ENCODE data around the gene RNF157.
"Not testable (repeated sequence)": the region's sequence is repeated elsewhere in the genome, so short reads cannot be mapped to it uniquely, and the experiment has no call there.

RNF157 gene

DNA sequence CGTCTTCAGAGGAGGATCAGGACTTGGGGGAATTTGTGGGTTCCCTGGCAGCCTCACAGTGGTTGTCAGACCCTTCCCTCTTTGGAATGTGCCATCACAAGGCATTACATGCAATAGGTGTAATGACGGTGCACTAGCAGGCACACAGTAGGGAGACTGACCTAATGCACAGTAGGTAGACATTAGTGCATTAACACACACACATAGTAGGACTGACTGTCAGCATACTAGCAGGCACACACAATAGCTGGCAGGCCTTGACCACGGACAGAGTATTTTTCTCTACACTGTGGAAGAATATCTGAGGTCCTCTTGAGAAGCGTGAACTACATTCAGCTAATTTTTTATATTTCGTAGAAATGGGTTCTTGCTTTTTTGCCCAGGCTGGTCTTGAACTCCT is 14.0 kb upstream of the RNF157 start:
- no peak for DNase-seq (ENCODE audit: low read depth, low spot score)

DNA sequence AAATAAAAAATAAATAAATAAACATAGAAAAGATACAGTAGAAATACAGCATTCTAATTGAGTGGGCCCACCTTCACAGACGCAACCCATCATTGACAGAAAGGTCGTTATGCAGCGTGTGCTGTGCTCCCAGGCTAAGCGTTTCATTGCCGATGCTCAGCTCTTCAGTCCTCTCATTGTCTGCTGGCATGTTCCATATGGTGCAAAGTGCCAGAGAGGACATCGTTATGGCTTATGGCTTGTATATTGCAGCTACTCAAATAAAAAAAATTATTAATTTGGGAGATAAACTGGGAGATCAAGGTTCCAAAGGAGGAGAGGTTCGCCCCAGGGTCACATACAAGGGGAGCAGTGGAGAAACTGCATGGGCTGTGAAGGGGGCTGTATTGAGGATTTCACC is 13.5 kb upstream of the RNF157 start:
- DNase-seq (ENCODE audit: low read depth, low spot score) = no peak

DNA sequence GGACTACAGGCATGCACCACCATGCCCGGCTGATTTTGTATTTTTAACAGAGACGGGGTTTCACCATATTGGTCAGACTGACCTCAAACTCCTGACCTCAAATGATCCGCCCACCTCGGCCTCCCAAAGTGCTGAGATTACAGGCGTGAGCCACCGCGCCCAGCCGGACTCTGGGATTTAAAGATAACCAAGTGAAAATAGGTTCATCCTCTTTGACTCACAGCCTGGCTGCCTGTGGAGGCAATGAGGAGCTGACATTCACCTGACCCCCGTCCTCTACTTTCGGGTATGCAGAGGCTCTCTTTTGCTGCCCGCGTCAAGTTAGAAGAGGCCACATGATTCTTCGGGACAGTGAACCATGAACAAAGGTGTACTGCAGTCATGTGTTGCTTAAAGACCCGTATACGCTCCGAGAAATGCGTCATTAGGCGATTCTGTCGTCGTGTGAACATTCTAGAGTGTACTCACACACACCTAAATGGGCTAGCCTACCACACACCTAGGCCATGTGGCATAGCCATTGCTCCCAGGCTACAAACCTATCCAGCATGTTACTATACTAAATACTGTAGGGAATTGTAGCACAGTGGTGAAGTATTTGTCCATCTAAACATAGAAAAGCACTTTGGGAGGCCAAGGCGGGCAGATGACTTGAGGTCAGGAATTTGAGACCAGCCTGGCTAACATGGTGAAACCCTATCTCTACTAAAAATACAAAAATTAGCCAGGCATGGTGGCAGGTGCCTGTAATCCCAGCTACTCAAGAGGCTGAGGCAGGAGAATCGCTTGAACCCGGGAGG is 12.9 kb upstream of the RNF157 start:
- not testable (repeated sequence) for DNase-seq (ENCODE audit: low read depth, low spot score)

DNA sequence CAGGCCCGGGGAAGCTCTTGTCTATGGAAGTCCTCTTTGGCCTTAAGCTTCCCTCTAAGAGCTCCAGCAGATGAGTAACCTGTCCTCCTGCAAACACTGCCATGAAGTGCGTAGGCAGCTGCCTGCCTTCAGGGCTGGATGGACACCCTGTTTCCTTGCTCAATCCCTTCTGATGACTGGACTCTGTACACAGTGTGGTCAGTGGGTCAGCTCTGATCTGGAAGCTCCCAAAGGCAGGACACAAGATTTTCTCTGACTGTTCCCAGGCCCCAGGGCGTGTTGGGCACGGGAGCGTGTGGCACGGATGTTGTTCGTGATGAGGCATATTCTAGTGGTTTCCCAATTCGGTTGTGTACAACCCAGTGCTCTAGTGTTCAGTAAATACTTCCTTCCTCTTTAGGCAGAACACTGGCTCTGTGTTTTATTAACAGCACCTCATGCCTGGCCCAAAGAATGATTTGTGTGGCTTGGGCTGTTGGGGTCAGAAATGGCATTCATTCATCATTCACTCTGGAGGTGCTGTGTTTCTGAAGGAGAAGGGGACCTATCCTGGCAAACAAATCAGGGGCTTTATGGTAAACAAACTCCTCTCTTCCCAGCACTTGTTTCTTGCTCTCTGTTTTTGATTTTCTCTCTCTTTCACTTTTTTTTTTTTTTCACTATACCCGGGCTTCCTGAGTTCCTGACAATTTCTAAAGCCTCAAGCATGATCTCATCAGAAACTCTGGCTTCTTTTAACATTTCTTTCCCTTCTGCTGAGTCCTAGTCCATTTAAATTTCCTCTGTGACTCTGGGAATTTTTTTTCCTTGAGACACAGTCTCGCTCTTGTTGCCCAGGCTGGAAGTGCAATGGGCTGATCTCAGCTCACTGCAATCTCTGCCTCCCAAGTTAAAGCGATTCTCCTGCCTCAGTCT is 12.0 kb upstream of the RNF157 start:
- no peak for DNase-seq (ENCODE audit: low read depth, low spot score)

DNA sequence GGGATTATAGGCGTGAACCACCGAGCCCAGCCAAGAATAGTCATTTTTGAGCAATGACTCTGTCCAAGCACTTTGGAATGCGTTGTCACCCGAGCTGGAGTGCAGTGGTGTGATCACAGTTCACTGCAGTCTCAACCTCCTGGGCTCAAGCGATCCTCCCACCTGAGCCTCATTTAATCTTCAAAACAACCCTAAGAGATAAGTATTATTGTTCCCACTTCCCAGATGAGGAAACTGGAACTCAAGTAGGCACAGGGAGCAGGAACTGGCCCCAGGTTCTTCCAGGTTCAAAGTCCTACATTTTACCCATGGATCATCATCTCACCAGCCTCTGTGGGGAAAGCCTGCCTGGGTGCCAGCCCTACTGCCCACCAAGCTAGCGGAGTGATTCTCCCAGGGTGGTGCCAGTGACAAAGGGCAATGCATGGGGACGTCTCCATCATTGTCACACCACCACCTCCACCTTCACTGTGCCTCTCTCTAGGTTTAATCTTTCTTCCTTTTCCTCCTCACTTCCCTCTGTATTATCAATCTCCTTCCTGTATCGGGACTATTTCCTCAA is 11.3 kb upstream of the RNF157 start:
- DNase-seq (ENCODE audit: low read depth, low spot score) = no peak

DNA sequence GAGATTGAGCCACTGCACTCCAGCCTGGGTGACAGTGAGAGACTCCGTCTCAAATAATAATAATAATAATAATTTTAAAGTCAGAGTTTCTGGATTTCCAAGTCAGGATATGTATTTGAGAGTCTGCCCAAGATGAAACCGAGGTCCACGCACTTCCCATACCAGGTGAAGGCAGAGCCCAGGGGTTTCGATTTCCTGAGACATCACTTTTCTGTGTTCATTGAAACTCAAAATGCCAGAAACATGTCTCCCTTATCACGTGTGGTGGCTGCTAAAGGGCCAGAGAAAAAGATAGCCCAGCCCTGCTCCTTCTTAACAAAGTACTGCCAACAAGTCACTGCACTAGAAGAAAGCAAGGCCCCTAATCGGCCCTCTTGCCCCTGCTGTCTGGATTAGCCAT is 9.8 kb upstream of the RNF157 start:
- no peak for DNase-seq (ENCODE audit: low read depth, low spot score)

DNA sequence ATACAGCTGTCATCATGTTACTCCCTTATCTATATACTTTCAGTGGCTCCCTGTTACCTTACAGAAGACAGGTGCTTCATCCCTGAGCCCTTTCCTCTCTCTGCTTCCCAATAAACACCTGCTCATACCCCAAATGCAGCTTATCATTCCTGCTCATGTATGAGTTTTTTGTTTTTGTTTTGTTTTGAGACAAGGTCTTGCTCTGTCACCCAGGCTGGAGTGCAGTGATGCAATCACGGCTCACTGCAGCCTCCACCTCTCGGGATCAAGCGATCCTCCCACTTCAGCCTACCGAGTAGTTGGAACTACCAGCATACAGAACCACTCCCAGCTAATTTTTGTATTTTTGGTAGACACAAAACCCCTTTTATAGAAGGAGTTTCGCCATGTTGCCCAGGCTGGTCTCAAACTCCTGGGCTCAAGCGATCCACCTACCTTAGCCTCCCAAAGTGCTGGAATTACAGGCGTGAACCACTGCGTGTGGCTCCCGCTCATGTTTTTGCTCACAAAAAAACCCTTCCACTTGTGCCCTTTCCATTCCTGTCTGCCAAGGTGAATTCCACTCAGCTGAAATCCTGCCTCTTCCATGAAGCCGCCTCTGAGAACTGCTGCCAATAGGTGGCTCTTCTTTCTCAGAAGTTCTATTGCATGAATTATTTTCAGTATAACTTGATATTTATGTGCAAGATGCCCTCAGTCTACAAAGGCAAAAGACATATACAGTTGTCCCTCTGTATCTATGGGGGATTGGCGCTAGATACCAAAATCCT is 7.9 kb upstream of the RNF157 start:
- DNase-seq (ENCODE audit: low read depth, low spot score) = no peak

DNA sequence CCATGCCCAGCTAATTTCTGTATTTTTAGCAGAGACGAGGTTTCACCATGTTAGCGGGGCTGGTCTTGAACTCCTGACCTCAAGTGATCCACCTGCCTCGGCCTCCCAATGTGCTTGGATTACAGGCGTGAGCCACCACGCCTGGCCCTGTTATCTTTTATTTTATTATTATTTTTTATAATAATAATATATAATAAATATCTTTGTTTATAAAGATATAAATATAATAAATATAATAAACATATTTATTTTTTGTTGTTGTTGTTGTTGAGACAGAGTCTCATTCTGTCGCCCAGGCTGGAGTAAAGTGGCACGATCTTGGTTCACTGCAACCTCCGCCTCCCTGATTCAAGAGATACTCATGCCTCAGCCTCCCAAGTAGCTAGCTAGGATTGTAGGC is 7.0 kb upstream of the RNF157 start:
- no peak for DNase-seq (ENCODE audit: low read depth, low spot score)

DNA sequence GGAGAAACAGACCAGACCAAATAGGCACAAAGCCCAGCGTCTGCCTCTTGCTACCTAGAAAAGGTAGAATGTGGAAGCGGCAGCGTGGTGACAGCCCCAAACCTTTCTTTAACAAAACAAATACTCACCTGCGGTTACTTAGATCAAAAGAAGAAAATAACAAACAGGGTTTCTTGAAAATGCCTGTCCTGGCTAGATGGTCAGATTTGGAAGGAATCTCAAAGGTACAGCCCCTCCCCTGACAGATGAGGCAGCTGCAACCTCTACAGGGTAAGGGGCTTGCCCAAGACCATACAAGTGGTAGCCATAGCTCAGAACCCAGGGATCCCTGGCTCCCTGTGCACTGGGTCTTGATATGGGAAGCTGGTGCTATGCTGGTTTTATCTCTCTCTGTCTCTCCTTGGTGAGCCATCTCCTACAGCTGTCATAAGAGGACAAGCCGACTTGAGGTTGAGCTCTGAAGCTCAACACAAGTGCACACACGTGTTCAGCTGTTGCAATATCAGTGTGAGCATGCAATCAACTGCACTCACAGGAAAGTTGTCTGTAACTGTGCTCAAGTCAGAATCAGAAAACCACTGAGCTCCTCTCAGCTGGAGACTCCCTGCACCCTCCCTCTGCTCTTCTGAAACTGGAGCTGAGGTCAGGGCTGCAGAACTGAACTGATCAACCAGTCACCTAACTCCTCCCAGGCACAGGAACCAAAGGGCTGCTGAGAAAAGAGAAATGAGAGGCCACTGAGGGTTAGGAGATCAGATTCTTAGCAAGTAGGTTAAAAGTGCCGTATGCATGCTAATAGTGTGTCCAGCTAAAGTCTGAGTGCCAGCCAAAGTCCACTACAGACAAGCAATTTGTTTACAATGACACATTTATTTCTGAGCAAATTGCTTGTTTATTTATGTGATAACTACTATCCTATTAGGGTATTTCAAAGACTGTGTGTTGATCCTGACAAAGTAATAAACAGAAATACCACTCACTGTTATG is 6.1 kb upstream of the RNF157 start:
- DNase-seq (ENCODE audit: low read depth, low spot score) = no peak

DNA sequence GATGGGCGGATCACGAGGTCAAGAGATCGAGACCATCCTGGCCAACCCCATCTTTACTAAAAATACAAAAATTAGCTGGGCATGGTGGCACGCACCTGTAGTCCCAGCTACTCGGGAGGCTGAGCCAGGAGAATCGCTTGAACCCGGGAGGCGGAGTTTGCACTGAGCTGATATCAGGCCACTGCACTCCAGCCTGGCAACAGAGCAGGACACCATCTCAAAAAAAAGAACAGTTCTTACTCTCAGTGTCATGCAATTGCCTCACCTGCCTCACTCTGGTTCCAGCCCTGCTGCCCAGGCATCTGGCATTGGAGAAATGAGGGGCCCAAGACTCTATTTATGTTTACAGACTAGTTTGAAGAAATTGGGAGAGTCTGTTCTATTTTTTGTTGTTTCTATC is 4.4 kb upstream of the RNF157 start:
- not testable (repeated sequence) for DNase-seq (ENCODE audit: low read depth, low spot score)

DNA sequence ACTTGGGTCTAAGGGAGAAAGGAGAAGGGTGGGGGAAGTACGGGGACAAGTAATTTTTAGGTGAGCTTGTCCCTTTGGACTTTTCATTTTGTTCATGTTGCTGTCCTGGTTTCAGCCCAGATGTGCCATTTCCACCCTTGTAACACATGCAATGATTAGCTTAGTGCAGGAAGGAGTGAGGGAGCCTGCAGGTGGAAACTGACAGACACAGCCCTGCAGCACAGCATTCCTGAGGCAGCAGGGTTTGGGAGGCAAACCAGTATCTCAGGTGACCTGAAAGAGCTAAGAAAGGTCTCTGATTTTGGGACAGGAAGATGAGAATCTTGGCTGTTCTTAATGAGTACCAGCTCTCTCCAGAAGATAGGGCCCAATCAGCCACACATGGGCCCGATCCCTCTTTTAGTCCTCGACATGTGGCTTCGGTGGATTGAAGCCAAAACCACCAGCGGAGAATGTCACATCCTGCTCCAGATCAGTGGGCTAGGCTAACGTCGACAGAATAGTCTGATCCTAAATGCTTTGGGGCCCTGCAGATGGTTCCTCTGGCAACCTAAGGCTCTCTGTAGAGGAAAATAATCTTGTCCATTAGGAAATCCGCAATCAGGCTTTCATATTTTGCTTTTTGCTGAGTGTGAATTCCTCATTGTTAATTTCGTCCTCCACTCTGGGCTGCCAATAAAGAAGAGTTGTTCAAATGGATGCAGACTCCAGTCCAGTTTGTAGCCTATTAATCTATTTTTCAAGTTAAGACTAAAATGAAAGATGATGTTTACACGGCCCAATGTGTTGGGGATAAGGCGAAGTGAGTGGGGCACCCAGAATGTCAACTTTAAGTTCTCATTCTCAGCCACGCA is 3.8 kb upstream of the RNF157 start:
- no peak for DNase-seq (ENCODE audit: low read depth, low spot score)

DNA sequence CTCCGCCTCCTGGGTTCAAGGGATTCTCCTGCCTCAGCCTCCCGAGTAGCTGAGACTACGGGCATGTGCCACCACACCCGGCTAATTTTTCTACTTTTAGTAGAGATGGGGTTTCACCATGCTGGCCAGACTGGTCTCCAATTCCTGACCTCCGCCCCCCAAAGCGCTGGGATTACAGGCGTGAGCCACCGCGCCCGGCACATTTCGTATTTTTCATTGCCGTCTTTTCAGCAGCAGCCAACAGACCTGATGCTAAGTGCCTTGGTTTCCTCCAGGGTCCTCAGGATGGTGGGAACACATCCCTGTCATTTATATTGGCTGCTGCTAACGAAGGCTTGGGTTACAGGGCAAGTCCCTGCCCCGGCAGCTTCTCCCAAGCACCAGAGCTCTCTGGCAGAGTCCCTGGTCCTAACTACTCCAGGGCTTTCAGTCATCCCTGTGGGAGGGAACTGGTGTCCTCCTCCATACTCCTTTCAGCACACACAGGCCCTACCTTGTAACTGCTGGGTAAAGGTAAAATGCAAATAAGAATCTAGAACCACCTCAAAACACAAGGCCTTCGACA is 1.5 kb upstream of the RNF157 start:
- no peak for DNase-seq (ENCODE audit: low read depth, low spot score)

DNA sequence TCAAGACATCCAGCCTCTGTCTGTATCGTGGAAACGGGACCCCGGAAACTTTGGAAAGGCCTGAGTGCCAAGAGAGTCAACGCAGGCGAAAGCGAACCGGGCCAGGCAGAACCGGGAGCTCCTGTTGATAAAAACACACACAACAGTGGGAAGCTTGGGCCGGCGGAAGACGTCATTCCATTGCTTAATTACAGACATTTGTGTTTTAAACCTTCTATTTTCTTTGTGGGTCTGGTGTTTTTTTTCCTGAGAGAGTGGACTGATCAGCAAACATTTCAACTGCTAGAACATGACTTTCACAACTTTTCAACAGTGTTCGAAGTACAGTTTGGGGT is 878 bp upstream of the RNF157 start:
- no peak for DNase-seq (ENCODE audit: low read depth, low spot score)

DNA sequence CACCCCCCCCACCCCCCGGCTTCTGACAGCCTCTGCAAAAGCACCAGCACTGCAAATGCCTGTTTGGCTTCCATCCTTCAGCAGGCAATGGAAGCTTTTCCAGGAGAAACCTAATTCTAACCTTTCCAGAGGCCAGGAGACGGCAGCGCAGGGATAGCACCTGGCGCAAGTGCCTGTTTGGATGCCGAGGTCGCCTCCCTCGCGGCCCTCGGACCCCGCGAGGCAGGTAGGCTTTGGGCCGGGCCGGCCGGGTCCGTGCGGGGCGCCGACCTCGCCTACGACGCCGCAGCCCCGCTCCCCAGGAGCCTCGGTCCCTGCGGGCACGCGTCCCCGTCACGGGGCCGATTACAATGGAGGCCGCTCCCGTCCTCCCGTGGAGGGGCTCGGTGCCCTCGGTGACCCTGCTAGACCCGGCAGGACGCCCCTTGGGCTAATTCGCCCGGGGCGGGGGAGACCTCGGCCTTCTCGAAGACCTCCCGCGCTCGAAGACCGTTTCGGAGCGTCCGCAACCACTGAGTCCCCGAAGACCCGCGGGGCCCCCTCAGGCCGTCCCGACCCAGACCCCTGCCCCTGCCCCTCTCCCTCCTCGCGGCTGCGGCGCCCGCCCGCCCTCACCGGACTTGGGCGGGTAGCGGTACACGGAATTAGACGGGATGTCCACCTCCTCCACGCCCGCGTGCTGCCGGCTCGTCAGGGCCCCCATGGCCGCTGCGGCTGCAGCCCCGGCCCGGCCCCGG is 587 bp downstream of the RNF157 start:
- no peak for DNase-seq (ENCODE audit: low read depth, low spot score)

DNA sequence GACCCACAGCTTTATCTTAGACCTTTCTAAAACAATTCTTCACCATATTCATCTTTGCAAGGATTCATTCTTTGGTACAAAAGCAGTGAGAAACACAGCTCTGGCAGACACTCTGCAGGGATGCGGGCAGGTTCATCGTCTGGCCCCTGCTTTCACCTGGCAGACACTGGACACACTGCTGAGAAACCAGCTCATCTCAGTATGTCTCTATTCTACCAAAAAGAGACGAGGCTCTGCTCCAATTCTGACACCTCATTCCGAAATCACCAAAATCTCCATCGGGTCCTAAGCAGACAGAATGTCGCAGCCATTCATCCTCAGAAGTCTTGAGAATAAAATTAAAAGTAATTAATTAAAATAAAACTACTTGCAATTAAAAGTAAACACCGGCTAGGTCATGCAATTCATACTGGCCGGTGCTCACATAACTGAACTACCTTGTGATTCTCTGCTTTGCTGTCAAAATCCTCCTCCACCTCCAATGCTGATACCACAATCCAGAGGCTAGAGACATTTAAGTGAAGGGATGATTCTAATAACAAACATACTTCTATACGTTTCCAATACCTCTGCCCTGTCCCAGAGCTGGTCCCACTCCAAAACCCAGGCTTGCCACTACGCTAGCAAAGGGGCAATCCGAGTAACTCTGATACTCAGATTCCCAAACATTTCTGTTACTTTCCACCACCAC is 1.3 kb downstream of the RNF157 start:
- DNase-seq (ENCODE audit: low read depth, low spot score) = no peak

DNA sequence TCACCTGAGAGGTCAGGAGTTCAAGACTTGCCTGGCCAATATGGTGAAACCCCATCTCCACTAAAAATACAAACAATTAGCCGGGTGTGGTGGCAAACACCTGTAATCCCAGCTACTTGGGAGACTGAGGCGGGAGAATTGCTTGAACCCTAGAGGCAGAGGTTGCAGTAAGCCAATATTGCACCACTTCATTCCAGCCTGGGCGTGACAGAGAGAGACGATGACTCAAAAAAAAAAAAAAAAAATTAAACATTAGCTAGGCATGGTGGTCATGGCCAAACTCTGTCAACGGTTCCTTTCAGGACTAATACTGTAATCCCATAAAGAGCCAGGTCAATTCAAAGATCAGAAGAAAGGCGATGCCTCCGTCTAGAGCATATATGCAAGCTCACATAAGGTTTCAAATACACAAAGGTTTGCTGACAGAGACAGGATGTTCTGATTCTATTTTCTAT is 2.4 kb downstream of the RNF157 start:
- no peak for DNase-seq (ENCODE audit: low read depth, low spot score)

DNA sequence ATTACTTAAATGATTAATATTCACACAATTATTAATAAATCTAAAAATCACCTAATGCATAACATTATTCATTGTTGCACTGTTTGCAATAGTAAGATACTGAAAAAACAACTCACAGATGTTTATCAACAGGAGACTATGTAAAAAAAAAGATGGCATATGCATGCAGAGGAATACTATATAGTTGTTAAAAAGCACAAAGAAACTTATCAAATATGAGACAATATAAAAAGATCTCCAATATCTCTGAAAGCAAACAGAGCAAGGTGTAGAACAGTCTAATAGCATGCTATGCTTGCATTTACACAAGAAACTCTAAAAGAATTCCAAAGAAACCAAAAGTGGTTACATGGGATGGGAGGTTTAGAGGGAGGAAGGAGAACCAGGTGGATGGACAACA is 3.7 kb downstream of the RNF157 start:
- DNase-seq (ENCODE audit: low read depth, low spot score) = no peak

DNA sequence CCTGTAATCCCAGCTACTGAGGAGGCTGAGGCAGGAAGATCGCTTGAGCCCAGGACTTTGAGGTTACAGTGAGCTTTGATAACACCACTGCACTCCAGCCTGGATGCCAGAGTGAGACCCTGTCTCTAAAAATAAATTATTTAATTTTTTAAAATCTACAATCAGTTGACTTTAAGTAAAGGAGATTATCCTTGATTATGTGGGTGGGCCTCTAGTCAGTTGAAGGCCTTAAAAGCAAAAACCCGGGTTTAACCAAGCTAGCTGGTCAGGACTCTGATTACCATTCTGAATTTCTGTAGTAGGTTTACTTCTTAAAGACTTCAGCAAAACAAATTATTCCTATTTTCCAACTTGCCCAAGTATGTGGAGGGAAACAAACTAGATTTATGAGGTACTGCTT is 4.4 kb downstream of the RNF157 start:
- no peak for DNase-seq (ENCODE audit: low read depth, low spot score)

Measured in activated naive CD8-positive, alpha-beta T cell treated with anti-CD3 and anti-CD28 coated beads, Interleukin-2, amount 50 U/mL, for 16 hours (primary cell).